Vagina (tissue), 2 donors: ENCODE data around the gene GPR101.

Experiments
- CTCF ChIP-seq, 3 experiments: fragments of 450-650 bp in 2 of 3; fragments of 200-600 bp in 1 of 3; sonication (generic) in 1 of 3; IDR thresholded peaks; one replicate each; pipeline ENCODE4 v1.5.1; 2017 to 2019; ENCODE audit warnings: antibody characterized with exemption in 3 of 3, mild to moderate bottlenecking in 2 of 3, moderate library complexity in 2 of 3
- POLR2A ChIP-seq, 2 donors: fragments of 450-650 bp; IDR thresholded peaks; one replicate each; pipeline ENCODE4 v1.6.1; 2017; ENCODE audit warnings: antibody characterized with exemption in 2 of 2, mild to moderate bottlenecking in 2 of 2, moderate library complexity in 2 of 2

GRCh38 chrX:137032341-137032694 lies 1.5 kb downstream of the GPR101 start:
- TF ChIP-seq CTCF (IDR thresholded peaks at IDR 0.05), result no peak
- no peak for TF ChIP-seq POLR2A (IDR thresholded peaks at IDR 0.05)
